PC-3 (cell line): ENCODE data around the gene C10orf71. TPM values are rescaled to one million over a fixed set of nuclear protein-coding genes. Genes with fewer than 3 reads are reported as not detected.

Experiments used
- ATAC-seq: fragments of 200-7000 bp; cut with Tn5 transposase; 2 replicates; pipeline ENCODE4 v1.9.1; 2020; ENCODE audit warnings: mild to moderate bottlenecking, moderate library complexity
- BruUV-seq: library from RNA; stranded (reverse); fragments of 400-500 nt; replicated peaks from 2 replicates; lab custom pipeline; 2021; lab: Mats Ljungman, UMichigan
- CTCF ChIA-PET: fragments of 300-600 bp; sonication (Branson Sonifier 250); formaldehyde crosslinking; loops from one replicate; lab custom pipeline; 2022; ENCODE audit warnings: antibody characterized with exemption; lab: Charles Lee
- POLR2A ChIA-PET: fragments of 300-600 bp; sonication (Branson Sonifier 250); formaldehyde crosslinking; loops from one replicate; lab custom pipeline; 2022; ENCODE audit warnings: antibody characterized with exemption; ENCODE audit not compliant: unreplicated experiment; lab: Charles Lee
- DNase-seq: peaks from one replicate; pipeline ENCODE4 v3.0.0-alpha.2; 2015
- H2AFZ ChIP-seq: fragments of 300-600 bp; sonication (generic); 2 replicates; pipeline ENCODE4 v1.6.0; 2016; ENCODE audit warnings: antibody characterized with exemption, low read length
- H3F3A ChIP-seq: fragments of 300-600 bp; sonication (generic); one replicate; pipeline ENCODE4 v1.6.0; 2017; ENCODE audit warnings: antibody characterized with exemption, low read length, control low read depth, mild to moderate bottlenecking; ENCODE audit not compliant: unreplicated experiment
- H3K27ac ChIP-seq: fragments of 300-600 bp; sonication (generic); 2 replicates; pipeline ENCODE4 v1.5.1; 2016; ENCODE audit warnings: mild to moderate bottlenecking, low read length
- H3K27me3 ChIP-seq: fragments of 300-600 bp; sonication (generic); 2 replicates; pipeline ENCODE4 v1.6.1; 2016; ENCODE audit warnings: low read length, mixed read lengths
- H3K36me3 ChIP-seq: fragments of 300-600 bp; sonication (generic); 2 replicates; pipeline ENCODE4 v1.6.1; 2016; ENCODE audit warnings: low read depth, mixed run types, low read length, mixed read lengths
- H3K4me1 ChIP-seq: fragments of 300-600 bp; sonication (generic); 2 replicates; pipeline ENCODE4 v1.5.1; 2016; ENCODE audit warnings: low read length; ENCODE audit not compliant: insufficient read depth
- H3K4me2 ChIP-seq: fragments of 300-600 bp; sonication (generic); 2 replicates; pipeline ENCODE4 v1.6.0; 2016; ENCODE audit warnings: low read length
- H3K4me3 ChIP-seq: fragments of 300-600 bp; sonication (generic); 2 replicates; pipeline ENCODE4 v1.5.1; 2016; ENCODE audit warnings: mild to moderate bottlenecking, low read length, mixed read lengths
- H3K79me2 ChIP-seq: fragments of 300-600 bp; sonication (generic); 2 replicates; pipeline ENCODE4 v1.6.1; 2017; ENCODE audit warnings: low read length, mixed read lengths
- H3K9ac ChIP-seq: fragments of 300-600 bp; sonication (generic); 2 replicates; pipeline ENCODE4 v1.6.0; 2016; ENCODE audit warnings: mild to moderate bottlenecking, low read length
- H3K9me2 ChIP-seq: fragments of 300-600 bp; sonication (generic); replicated peaks from 2 replicates; pipeline ENCODE4 v1.6.1; 2016; ENCODE audit warnings: mixed run types, low read length, mixed read lengths
- H3K9me3 ChIP-seq: fragments of 300-600 bp; sonication (generic); 2 replicates; pipeline ENCODE4 v1.6.1; 2016; ENCODE audit warnings: low read length, mixed read lengths
- H4K20me1 ChIP-seq: fragments of 300-600 bp; sonication (generic); 2 replicates; pipeline ENCODE4 v1.6.1; 2016; ENCODE audit warnings: low read length, mixed read lengths
- CTCF ChIP-seq: fragments of 300-600 bp; sonication (generic); conservative IDR thresholded peaks from 2 replicates; pipeline ENCODE4 v1.5.1; 2017; ENCODE audit warnings: antibody characterized with exemption, low read depth, mild to moderate bottlenecking, low read length
- EZH2 ChIP-seq: fragments of 300-600 bp; sonication (generic); IDR thresholded peaks from one replicate; pipeline ENCODE4 v1.6.1; 2017; ENCODE audit warnings: antibody characterized with exemption, mild to moderate bottlenecking, low read length; ENCODE audit not compliant: unreplicated experiment
- EZH2phosphoT487 ChIP-seq: fragments of 300-600 bp; sonication (generic); IDR thresholded peaks from 2 replicates; pipeline ENCODE4 v1.6.1; 2018; ENCODE audit warnings: mild to moderate bottlenecking, antibody characterized with exemption, low read length, borderline replicate concordance
- intact Hi-C: fragments of 100-400 bp; cut with micrococcal nuclease; formaldehyde crosslinking; loops from 2 replicates; pipeline ENCODE4 v1.9.0; 2023
- total RNA-seq: library from RNA; depleted of rRNA; stranded (reverse); fragments of >200 nt; gene quantifications from 2 replicates; pipeline ENCODE4 v1.2.3, GENCODE V29; 2014

C10orf71 gene
- total RNA-seq, 1 experiment from 2014 or later: not detected

GRCh38 chr10:49274886-49275285 lies 24.1 kb upstream of the C10orf71 start:
- no peak overlapping the region for H3K9ac ChIP-seq
- H4K20me1 ChIP-seq: no peaks in the 10 kb centered on the region
- TF ChIP-seq EZH2: no peak
- TF ChIP-seq CTCF: no peak
- no peak for TF ChIP-seq EZH2phosphoT487
- no peak for DNase-seq
- ChIA-PET CTCF (no interaction called here), POLR2A (no interaction called here)
- no peaks in the 10 kb centered on the region for H3K9me2 ChIP-seq
- H3K27ac ChIP-seq: no peak overlapping the region
- H3K4me2 ChIP-seq: no peak overlapping the region
- no peaks in the 10 kb centered on the region for H3F3A ChIP-seq
- no peaks in the 10 kb centered on the region for H3K36me3 ChIP-seq
- no peaks in the 10 kb centered on the region for H3K9me3 ChIP-seq
- no peak overlapping the region for H3K4me3 ChIP-seq
- H3K27me3 ChIP-seq: peaks cover 63% of the 10 kb centered on the region
- no TSS peak for BruUV-seq
- H3K4me1 ChIP-seq: no peaks in the 10 kb centered on the region
- ATAC-seq: no peak
- intact Hi-C loops: no loop called here
- no peak overlapping the region for H2AFZ ChIP-seq
- no peaks in the 10 kb centered on the region for H3K79me2 ChIP-seq

- BruUV-seq: no TSS peak
Measured at GRCh38 chr10:49275896-49276295, 23.1 kb upstream of the C10orf71 start.

More at GRCh38 chr10:49275896-49276295, 23.1 kb upstream of the C10orf71 start:
- no peaks in the 10 kb centered on the region for H3K9me3 ChIP-seq
- no peak overlapping the region for H3K27ac ChIP-seq
- no peaks in the 10 kb centered on the region for H3K4me1 ChIP-seq
- no peaks in the 10 kb centered on the region for H3K36me3 ChIP-seq
- no peaks in the 10 kb centered on the region for H3F3A ChIP-seq
- intact Hi-C loops: no loop called here
- no peak for DNase-seq
- no peak overlapping the region for H3K9ac ChIP-seq
- H2AFZ ChIP-seq: no peak overlapping the region
- no peaks in the 10 kb centered on the region for H4K20me1 ChIP-seq
- peaks cover 63% of the 10 kb centered on the region for H3K27me3 ChIP-seq
- H3K9me2 ChIP-seq: no peaks in the 10 kb centered on the region
- ATAC-seq: no peak
- ChIA-PET CTCF (no interaction called here), POLR2A (no interaction called here)
- no peak overlapping the region for H3K4me3 ChIP-seq
- TF ChIP-seq EZH2phosphoT487 (no peak), EZH2 (no peak), CTCF (no peak)
- no peak overlapping the region for H3K4me2 ChIP-seq
- no peaks in the 10 kb centered on the region for H3K79me2 ChIP-seq
